WTC11 (cell line): ENCODE measurements around the gene PTH1R. TPM values are rescaled to one million over a fixed set of nuclear protein-coding genes. Genes with fewer than 3 reads are reported as not detected.

Experiments used
- ATAC-seq: fragments of 200-7000 bp; cut with Tn5 transposase; 2 replicates; pipeline ENCODE4 v1.10.0; 2021; ENCODE audit warnings: mild to moderate bottlenecking, moderate library complexity
- CTCF ChIA-PET: fragments of 300-600 bp; sonication (Branson Sonifier 250); formaldehyde crosslinking; loops from one replicate; lab custom pipeline; 2021; ENCODE audit warnings: antibody characterized with exemption; lab: Charles Lee
- POLR2A ChIA-PET: fragments of 350-600 bp; sonication (Branson Sonifier 250); formaldehyde crosslinking; loops from one replicate; lab custom pipeline; 2021; ENCODE audit warnings: antibody characterized with exemption; lab: Charles Lee
- DNase-seq: peaks from one replicate; pipeline ENCODE4 v3.0.0; 2021; ENCODE audit warnings: low spot score
- H3K27ac Mint-ChIP-seq: 2 replicates; pipeline ENCODE4 v1.8.0; 2021; ENCODE audit warnings: mixed read lengths
- H3K27me3 Mint-ChIP-seq: 2 replicates; pipeline ENCODE4 v1.8.0; 2021; ENCODE audit warnings: low read depth, mild to moderate bottlenecking, moderate library complexity, mixed read lengths
- H3K36me3 Mint-ChIP-seq: 2 replicates; pipeline ENCODE4 v1.8.0; 2021; ENCODE audit warnings: mixed read lengths
- H3K4me1 Mint-ChIP-seq: 2 replicates; pipeline ENCODE4 v1.8.0; 2022; ENCODE audit warnings: mixed read lengths
- H3K4me3 Mint-ChIP-seq: 2 replicates; pipeline ENCODE4 v1.8.0; 2021; ENCODE audit warnings: mild to moderate bottlenecking, moderate library complexity, mixed read lengths
- H3K9me3 Mint-ChIP-seq: 2 replicates; pipeline ENCODE4 v1.8.0; 2021; ENCODE audit warnings: mixed read lengths
- ATF1 ChIP-seq: sonication (generic); formaldehyde crosslinking; IDR thresholded peaks from 2 replicates; pipeline ENCODE4 v1.8.1; 2023; ENCODE audit warnings: mild to moderate bottlenecking, moderate library complexity, missing genetic modification reagents
- E2F5 ChIP-seq: sonication (generic); formaldehyde crosslinking; IDR thresholded peaks from 2 replicates; pipeline ENCODE4 v1.8.1; 2022; ENCODE audit warnings: mild to moderate bottlenecking, moderate library complexity, missing genetic modification reagents
- ERG ChIP-seq: fragments of 250-450 bp; sonication (Bioruptor Pico); IDR thresholded peaks from 2 replicates; pipeline ENCODE4 v1.8.0; 2021; ENCODE audit warnings: mild to moderate bottlenecking
- FOXJ3 ChIP-seq: sonication (generic); formaldehyde crosslinking; IDR thresholded peaks from 2 replicates; pipeline ENCODE4 v1.9.0; 2021; ENCODE audit warnings: missing genetic modification reagents, mild to moderate bottlenecking, borderline replicate concordance
- GABPB1 ChIP-seq: sonication (generic); formaldehyde crosslinking; IDR thresholded peaks from 2 replicates; pipeline ENCODE4 v1.8.1; 2023; ENCODE audit warnings: mild to moderate bottlenecking, missing genetic modification reagents
- GRHL2 ChIP-seq: fragments of 250-450 bp; sonication (Bioruptor Pico); IDR thresholded peaks from 2 replicates; pipeline ENCODE4 v1.8.0; 2022; ENCODE audit warnings: mild to moderate bottlenecking, moderate library complexity; ENCODE audit not compliant: insufficient replicate concordance, severe bottlenecking
- HMGA2 ChIP-seq: fragments of 250-450 bp; sonication (Bioruptor Pico); IDR thresholded peaks from 2 replicates; pipeline ENCODE4 v1.4.0; 2021; ENCODE audit warnings: mild to moderate bottlenecking, moderate library complexity
- JAZF1 ChIP-seq: fragments of 250-450 bp; sonication (Bioruptor Pico); IDR thresholded peaks from 2 replicates; pipeline ENCODE4 v1.9.0; 2021; ENCODE audit warnings: moderate library complexity, mild to moderate bottlenecking, inconsistent platforms
- JUN ChIP-seq: sonication (generic); formaldehyde crosslinking; IDR thresholded peaks from 2 replicates; pipeline ENCODE4 v1.8.0; 2023; ENCODE audit warnings: mild to moderate bottlenecking, missing genetic modification reagents
- KAT7 ChIP-seq: sonication (generic); formaldehyde crosslinking; IDR thresholded peaks from 2 replicates; pipeline ENCODE4 v1.8.1; 2023; ENCODE audit warnings: missing genetic modification reagents, mild to moderate bottlenecking, borderline replicate concordance
- NFYB ChIP-seq: sonication (generic); formaldehyde crosslinking; conservative IDR thresholded peaks from 2 replicates; pipeline ENCODE4 v1.8.0; 2022; ENCODE audit warnings: low read depth, missing genetic modification reagents
- PRDM15 ChIP-seq: sonication (generic); formaldehyde crosslinking; IDR thresholded peaks from 2 replicates; pipeline ENCODE4 v1.8.0; 2022; ENCODE audit warnings: missing genetic modification reagents
- PRRX2 ChIP-seq: fragments of 250-450 bp; sonication (Bioruptor Pico); IDR thresholded peaks from 2 replicates; pipeline ENCODE4 v1.8.0; 2021; ENCODE audit warnings: mild to moderate bottlenecking
- RORB ChIP-seq: fragments of 250-450 bp; sonication (Bioruptor Pico); IDR thresholded peaks from 2 replicates; pipeline ENCODE4 v1.9.0; 2021; ENCODE audit warnings: mild to moderate bottlenecking
- SMAD3 ChIP-seq: sonication (generic); formaldehyde crosslinking; IDR thresholded peaks from 2 replicates; pipeline ENCODE4 v1.8.0; 2022; ENCODE audit warnings: missing genetic modification reagents, mild to moderate bottlenecking, borderline replicate concordance
- STAT6 ChIP-seq: sonication (generic); formaldehyde crosslinking; conservative IDR thresholded peaks from 2 replicates; pipeline ENCODE4 v1.8.1; 2023; ENCODE audit warnings: mild to moderate bottlenecking, low read depth, missing genetic modification reagents, moderate library complexity
- TEAD1 ChIP-seq: sonication (generic); formaldehyde crosslinking; IDR thresholded peaks from 2 replicates; pipeline ENCODE4 v1.8.0; 2022; ENCODE audit warnings: mild to moderate bottlenecking, missing genetic modification reagents
- ZBTB21 ChIP-seq: sonication (generic); formaldehyde crosslinking; IDR thresholded peaks from 2 replicates; pipeline ENCODE4 v1.8.1; 2023; ENCODE audit warnings: mild to moderate bottlenecking, missing genetic modification reagents, borderline replicate concordance
- ZNF121 ChIP-seq: sonication (generic); formaldehyde crosslinking; IDR thresholded peaks from 2 replicates; pipeline ENCODE4 v1.8.0; 2023; ENCODE audit warnings: missing genetic modification reagents
- ZSCAN18 ChIP-seq: fragments of 250-450 bp; sonication (Bioruptor Pico); IDR thresholded peaks from 2 replicates; pipeline ENCODE4 v2.1.2; 2022; ENCODE audit warnings: mild to moderate bottlenecking, moderate library complexity
- total RNA-seq: library from RNA; stranded (reverse); gene quantifications from 3 replicates; pipeline ENCODE4 v1.2.3, GENCODE V29; 2021

The PTH1R gene
- total RNA-seq, 1 experiment from 2014 or later, result 12.0 TPM

- TF ChIP-seq E2F5 (CRISPR knock-in tag), result no peak
- no peak for TF ChIP-seq ERG (CRISPR knock-in tag)
- TF ChIP-seq ATF1 (CRISPR knock-in tag), result no peak
- no peak for TF ChIP-seq TEAD1 (CRISPR knock-in tag)
- TF ChIP-seq JUN (CRISPR knock-in tag), result no peak
- TF ChIP-seq SMAD3, result no peak
- no peak for TF ChIP-seq ZBTB21 (CRISPR knock-in tag)
- TF ChIP-seq ZSCAN18 (CRISPR knock-in tag), result no peak
- no peak for TF ChIP-seq RORB
- no peak for TF ChIP-seq KAT7
Observed at GRCh38 chr3:46883830-46884185, 6.3 kb downstream of the PTH1R start (continued).

GRCh38 chr3:46884427-46884826, 6.9 kb downstream of the PTH1R start:
- Mint-ChIP-seq H3K9me3 (no peaks in the 10 kb centered on the region), H3K4me1 (peaks cover 36% of the 10 kb centered on the region)
- TF ChIP-seq PRDM15 (CRISPR knock-in tag) (no peak), HMGA2 (no peak), GABPB1 (CRISPR knock-in tag) (no peak), FOXJ3 (CRISPR knock-in tag) (no peak), ZNF121 (CRISPR knock-in tag) (0 out of 2 replicates have a peak, but pooled peaks have one; percentile 56)
- TF ChIP-seq, all 79 proteins: peak for 1
- ChIA-PET POLR2A (no interaction called here), CTCF (interaction anchor here (0.6 to 1.9 kb wide), 2 partner anchors 10 to 25 kb away, joined by 6 read pairs; no protein-coding TSS in a partner anchor)
- Mint-ChIP-seq H3K4me3 (peak overlapping the region; percentile 73; the same call in 1 of the 2 replicates), H3K27ac (no peak overlapping the region), H3K36me3 (no peaks in the 10 kb centered on the region), H3K27me3 (peaks cover 91% of the 10 kb centered on the region)
- DNase-seq (no peak), ATAC-seq (no peak)

GRCh38 chr3:46884929-46885328, 7.4 kb downstream of the PTH1R start:
- Mint-ChIP-seq H3K4me1 (peaks cover 39% of the 10 kb centered on the region), H3K27me3 (peaks cover 91% of the 10 kb centered on the region), H3K4me3 (no peak overlapping the region), H3K9me3 (no peaks in the 10 kb centered on the region), H3K27ac (no peak overlapping the region), H3K36me3 (no peaks in the 10 kb centered on the region)
- TF ChIP-seq STAT6 (no peak), GRHL2 (no peak), ZBTB21 (CRISPR knock-in tag) (no peak), NFYB (CRISPR knock-in tag) (no peak), SMAD3 (no peak), ZNF121 (CRISPR knock-in tag) (no peak), JAZF1 (no peak), PRRX2 (CRISPR knock-in tag) (no peak)
- CTCF ChIA-PET, result interaction anchor here (0.8 to 1.9 kb wide), 2 partner anchors 24 to 30 kb away, joined by 6 read pairs; no protein-coding TSS in a partner anchor
- DNase-seq, result no peak
- POLR2A ChIA-PET, result no interaction called here
- ATAC-seq, result no peak
